Measurements from ENCODE around the gene UROS. TPM values are rescaled to one million over a fixed set of nuclear protein-coding genes. Genes with fewer than 3 reads are reported as not detected.

UROS gene
- total and polyA plus RNA-seq, 8 donors = 8.2 to 60.9 (median 22.5) TPM

DNA sequence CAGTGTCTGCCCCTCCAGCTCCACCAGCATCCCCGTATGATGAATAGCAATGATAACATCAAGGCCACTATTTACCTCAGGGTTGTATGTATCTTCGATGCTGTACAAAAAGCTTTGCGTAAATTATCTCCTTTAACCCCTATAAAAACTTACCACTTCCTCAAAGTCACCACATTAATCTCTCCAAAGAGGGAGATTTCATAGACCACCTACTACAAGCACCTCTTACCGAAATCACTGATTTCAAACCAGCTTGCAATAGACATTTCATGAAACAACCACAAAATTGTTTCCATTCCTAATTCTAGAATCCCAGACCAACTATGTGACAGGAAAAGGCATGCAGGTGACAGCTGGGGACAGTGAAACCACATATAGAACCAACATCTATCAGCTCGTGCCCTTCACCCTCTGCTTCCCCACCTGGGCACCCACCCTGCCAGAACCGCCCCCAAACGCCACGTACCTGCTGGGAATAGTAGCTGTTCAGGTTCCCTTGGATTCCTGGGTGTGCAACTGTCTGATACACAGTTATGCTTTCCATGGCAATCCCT is 27.3 kb downstream of the UROS start:
- H3K27ac ChIP-seq = no peak overlapping the region
- no peaks in the 10 kb centered on the region for H3K9me3 ChIP-seq
- H3K4me1 ChIP-seq = no peaks in the 10 kb centered on the region
- no peak overlapping the region for H3K4me3 ChIP-seq
- intact Hi-C loops (cut with DNase I; ENCODE audit: low total_unique reads) = no loop called here
- no peak for DNase-seq
- TF ChIP-seq POLR2AphosphoS5 (IDR thresholded peaks at IDR 0.05) (no peak), POLR2A (IDR thresholded peaks at IDR 0.05) (no peak), EP300 (IDR thresholded peaks at IDR 0.05) (no peak)
- TF ChIP-seq, protein P1, sequence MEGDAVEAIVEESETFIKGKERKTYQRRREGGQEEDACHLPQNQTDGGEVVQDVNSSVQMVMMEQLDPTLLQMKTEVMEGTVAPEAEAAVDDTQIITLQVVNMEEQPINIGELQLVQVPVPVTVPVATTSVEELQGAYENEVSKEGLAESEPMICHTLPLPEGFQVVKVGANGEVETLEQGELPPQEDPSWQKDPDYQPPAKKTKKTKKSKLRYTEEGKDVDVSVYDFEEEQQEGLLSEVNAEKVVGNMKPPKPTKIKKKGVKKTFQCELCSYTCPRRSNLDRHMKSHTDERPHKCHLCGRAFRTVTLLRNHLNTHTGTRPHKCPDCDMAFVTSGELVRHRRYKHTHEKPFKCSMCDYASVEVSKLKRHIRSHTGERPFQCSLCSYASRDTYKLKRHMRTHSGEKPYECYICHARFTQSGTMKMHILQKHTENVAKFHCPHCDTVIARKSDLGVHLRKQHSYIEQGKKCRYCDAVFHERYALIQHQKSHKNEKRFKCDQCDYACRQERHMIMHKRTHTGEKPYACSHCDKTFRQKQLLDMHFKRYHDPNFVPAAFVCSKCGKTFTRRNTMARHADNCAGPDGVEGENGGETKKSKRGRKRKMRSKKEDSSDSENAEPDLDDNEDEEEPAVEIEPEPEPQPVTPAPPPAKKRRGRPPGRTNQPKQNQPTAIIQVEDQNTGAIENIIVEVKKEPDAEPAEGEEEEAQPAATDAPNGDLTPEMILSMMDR (IDR thresholded peaks at IDR 0.05) = no peak
- no peaks in the 10 kb centered on the region for H3K27me3 ChIP-seq
- 81 to 89% (median 86%) methylated on average over 8 of the region's 8 CpGs for WGBS, 5 donors
- H3K36me3 ChIP-seq = peaks cover 32 to 97% (median 89%) of the 10 kb centered on the region in 4 donors

DNA sequence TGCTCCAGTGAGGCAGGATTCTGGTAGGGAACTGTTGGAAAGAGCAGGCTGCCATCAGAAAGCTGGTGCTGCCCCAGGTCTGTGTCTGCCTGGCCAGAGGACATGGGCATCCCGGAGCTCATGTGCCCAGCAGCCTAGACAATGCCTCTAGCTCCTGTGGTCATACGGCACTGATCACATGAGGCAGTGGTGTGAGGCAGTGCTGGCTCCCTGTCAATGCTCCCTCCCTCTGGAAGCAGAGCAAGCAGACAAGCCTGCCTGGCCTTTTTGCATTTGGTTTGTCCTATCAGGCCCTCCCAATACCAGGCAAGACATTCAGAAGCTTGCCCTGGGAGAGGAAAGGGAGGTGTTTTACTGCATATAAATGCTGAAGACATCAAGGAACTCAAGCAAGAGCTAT is 27.9 kb downstream of the UROS start:
- no peak for DNase-seq
- Histone ChIP-seq H3K27ac (no peak overlapping the region), H3K36me3 (peaks cover 32 to 93% (median 85%) of the 10 kb centered on the region in 4 donors), H3K9me3 (no peaks in the 10 kb centered on the region), H3K27me3 (no peaks in the 10 kb centered on the region), H3K4me3 (no peak overlapping the region), H3K4me1 (no peaks in the 10 kb centered on the region)
- intact Hi-C loops (cut with DNase I; ENCODE audit: low total_unique reads) = no loop called here
- TF ChIP-seq EP300 (IDR thresholded peaks at IDR 0.05) = no peak
- no peak for TF ChIP-seq POLR2A (IDR thresholded peaks at IDR 0.05)
- 67 to 88% (median 78%) methylated on average over 1 to 2 of the region's 2 CpGs for WGBS, 5 donors

DNA sequence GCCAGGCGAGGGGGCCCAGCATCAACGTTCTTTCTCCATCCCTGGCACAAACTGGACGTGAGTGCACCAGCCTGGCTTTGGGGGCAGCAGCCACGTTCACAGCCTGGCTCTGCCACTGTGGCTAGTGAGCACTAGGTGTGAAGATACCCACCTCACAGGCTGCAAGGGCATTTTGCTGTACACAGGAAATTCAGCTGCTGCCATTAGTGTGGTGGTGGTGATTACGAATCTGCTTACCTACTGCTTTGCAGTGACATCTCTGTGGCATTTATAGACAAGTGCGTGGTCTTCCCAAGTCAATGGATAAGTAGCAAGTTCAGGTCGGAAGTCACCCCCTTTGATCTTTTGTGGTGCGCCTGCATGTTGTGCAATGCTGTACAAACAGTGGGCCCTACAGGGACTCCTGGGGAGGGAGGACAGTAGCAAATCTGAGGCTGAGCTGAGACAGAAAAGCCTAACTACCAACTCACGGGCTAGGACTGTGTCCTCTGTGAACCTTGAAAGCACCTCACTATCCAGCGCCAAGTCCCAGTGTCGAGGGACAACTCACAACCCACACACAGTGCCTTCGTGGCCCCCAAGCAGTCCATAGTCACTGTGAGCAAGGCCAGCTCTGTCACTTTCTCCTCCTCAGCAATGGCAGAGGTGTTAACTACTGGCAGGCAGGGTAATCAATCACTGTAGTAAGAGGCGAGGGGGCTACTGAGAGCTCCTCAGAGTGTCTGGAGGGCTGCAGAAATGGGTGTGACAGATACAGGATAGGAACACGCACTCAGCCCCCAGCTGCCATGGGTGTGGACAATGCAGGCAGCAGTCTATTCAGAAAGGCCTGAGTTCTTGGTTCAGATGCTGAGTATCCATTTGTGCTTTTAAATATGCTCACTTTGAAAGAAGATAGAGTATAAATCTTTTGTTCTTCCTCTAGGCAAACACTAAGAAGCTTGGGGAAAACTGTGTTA is 30.4 kb downstream of the UROS start:
- TF ChIP-seq, protein P1 (IDR thresholded peaks at IDR 0.05) = no peak
- Histone ChIP-seq H3K27ac (no peak overlapping the region), H3K4me1 (no peaks in the 10 kb centered on the region), H3K36me3 (peaks cover 32 to 93% (median 88%) of the 10 kb centered on the region in 4 donors), H3K4me3 (no peak overlapping the region), H3K9me3 (no peaks in the 10 kb centered on the region), H3K27me3 (no peaks in the 10 kb centered on the region)
- no peak for DNase-seq
- WGBS, 5 donors = 83 to 91% (median 90%) methylated on average over 13 to 14 of the region's 14 CpGs
- intact Hi-C loops (cut with DNase I; ENCODE audit: low total_unique reads) = no loop called here

DNA sequence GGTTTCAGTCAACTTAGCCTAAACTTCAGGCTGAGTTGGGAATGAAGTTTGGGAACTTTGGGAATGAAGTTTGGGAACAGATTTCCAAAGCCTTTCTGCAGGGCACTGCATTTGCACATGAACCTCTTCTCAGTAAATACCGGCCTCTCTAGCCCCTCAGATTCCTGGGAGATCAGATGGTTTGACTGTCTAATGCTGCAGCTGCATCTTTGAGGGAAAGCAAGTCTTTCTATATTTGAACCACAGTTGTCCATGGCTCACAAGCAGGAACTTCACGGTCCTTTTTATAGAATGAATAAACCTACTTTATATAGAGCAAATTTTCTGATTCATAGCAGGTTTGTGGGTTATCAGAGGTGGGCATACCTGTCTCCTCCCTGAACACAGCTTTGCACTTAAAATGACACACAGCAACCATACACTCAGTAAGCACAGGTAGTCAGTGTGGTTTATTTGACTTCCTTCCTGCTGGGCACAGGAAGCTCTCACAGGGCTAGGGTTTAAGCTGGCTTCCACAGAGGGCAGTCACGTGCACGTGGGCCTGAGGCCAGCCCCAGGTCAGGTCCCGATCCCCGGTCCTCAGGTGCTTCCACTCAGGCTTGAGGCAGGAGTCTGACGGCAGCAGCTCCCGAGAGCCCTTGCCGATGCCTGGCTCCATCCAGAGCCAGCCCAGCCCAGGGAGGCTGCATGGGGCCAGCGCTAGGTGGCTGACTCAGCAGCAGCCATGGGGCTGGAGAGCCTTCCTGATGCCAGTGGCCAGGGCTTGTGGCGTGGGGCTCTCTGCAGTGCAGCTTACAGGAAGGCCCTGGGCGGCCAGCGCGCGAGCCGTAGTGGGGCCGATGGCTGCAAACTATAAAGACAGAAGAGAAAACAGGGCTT is 34.7 kb downstream of the UROS start:
- peaks cover 10 to 62% (median 48%) of the 10 kb centered on the region in 4 donors for H3K36me3 ChIP-seq
- H3K4me1 ChIP-seq = no peaks in the 10 kb centered on the region
- H3K27me3 ChIP-seq = no peaks in the 10 kb centered on the region
- WGBS, 5 donors = 79 to 87% (median 84%) methylated on average over 9 to 17 of the region's 17 CpGs
- no peak overlapping the region for H3K4me3 ChIP-seq
- DNase-seq = no peak
- TF ChIP-seq, protein P1 (IDR thresholded peaks at IDR 0.05) = no peak
- no peak for TF ChIP-seq POLR2AphosphoS5 (IDR thresholded peaks at IDR 0.05)
- no peak for TF ChIP-seq EP300 (IDR thresholded peaks at IDR 0.05)
- TF ChIP-seq POLR2A (IDR thresholded peaks at IDR 0.05) = no peak
- H3K27ac ChIP-seq = no peak overlapping the region
- H3K9me3 ChIP-seq = no peaks in the 10 kb centered on the region
- intact Hi-C loops (cut with DNase I; ENCODE audit: low total_unique reads) = no loop called here
